ENCODE data around the gene SDR9C7. TPM values are rescaled to one million over a fixed set of nuclear protein-coding genes. Genes with fewer than 3 reads are reported as not detected.
"Not testable (repeated sequence)": the region's sequence is repeated elsewhere in the genome, so short reads cannot be mapped to it uniquely, and the experiment has no call there.

The SDR9C7 gene
- total RNA-seq, 1 experiment from 2014 or later, result not detected

DNA sequence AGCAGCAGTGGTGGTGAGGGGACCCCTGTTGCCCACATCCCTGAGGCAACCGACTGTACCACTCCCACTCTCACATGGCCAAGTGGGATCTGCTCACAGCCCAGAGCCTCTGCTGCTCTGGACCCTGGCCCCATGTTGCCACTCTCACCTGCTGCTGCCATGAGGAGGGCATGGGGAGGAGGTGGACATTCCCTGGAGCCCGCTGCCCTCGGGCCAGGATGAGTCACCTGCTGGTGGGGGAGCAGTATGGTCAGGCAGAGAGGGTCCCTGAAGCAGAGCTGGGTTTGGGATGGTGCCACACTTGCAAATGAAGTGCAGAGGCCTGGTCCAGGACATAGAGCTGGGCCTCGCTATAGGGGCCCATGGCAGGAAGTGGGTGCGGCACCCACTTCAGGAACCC is 26.1 kb downstream of the SDR9C7 start:
- Mint-ChIP-seq H3K27me3 (ENCODE audit: insufficient read depth, unreplicated experiment) (no peaks in the 10 kb centered on the region), H3K9me3 (ENCODE audit: unreplicated experiment) (peaks cover 17% of the 10 kb centered on the region), H3K4me1 (ENCODE audit: insufficient read depth, unreplicated experiment) (no peaks in the 10 kb centered on the region), H3K27ac (ENCODE audit: low read depth, unreplicated experiment) (no peak overlapping the region), H3K4me3 (ENCODE audit: unreplicated experiment) (no peak overlapping the region), H3K36me3 (ENCODE audit: insufficient read depth, unreplicated experiment) (no peaks in the 10 kb centered on the region)
- POLR2A ChIA-PET, result no interaction called here
- DNase-seq (ENCODE audit: unreplicated experiment), result no peak
- BruUV-seq (replicated peaks), result no TSS peak
- TF ChIP-seq, protein P1, sequence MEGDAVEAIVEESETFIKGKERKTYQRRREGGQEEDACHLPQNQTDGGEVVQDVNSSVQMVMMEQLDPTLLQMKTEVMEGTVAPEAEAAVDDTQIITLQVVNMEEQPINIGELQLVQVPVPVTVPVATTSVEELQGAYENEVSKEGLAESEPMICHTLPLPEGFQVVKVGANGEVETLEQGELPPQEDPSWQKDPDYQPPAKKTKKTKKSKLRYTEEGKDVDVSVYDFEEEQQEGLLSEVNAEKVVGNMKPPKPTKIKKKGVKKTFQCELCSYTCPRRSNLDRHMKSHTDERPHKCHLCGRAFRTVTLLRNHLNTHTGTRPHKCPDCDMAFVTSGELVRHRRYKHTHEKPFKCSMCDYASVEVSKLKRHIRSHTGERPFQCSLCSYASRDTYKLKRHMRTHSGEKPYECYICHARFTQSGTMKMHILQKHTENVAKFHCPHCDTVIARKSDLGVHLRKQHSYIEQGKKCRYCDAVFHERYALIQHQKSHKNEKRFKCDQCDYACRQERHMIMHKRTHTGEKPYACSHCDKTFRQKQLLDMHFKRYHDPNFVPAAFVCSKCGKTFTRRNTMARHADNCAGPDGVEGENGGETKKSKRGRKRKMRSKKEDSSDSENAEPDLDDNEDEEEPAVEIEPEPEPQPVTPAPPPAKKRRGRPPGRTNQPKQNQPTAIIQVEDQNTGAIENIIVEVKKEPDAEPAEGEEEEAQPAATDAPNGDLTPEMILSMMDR (IDR thresholded peaks at IDR 0.05; ENCODE audit: unreplicated experiment), result no peak
- intact Hi-C loops (cut with micrococcal nuclease), result no loop called here
- CTCF ChIA-PET, result no interaction called here

- H3K4me3 Mint-ChIP-seq (ENCODE audit: unreplicated experiment), result no peak overlapping the region
- H3K4me1 Mint-ChIP-seq (ENCODE audit: insufficient read depth, unreplicated experiment), result peaks cover 1% of the 10 kb centered on the region
- no peak overlapping the region for H3K27ac Mint-ChIP-seq (ENCODE audit: low read depth, unreplicated experiment)
- H3K36me3 Mint-ChIP-seq (ENCODE audit: insufficient read depth, unreplicated experiment), result no peaks in the 10 kb centered on the region
- peaks cover 12% of the 10 kb centered on the region for H3K9me3 Mint-ChIP-seq (ENCODE audit: unreplicated experiment)
- no peaks in the 10 kb centered on the region for H3K27me3 Mint-ChIP-seq (ENCODE audit: insufficient read depth, unreplicated experiment)
- ChIA-PET CTCF (no interaction called here), POLR2A (no interaction called here)
- intact Hi-C loops (cut with micrococcal nuclease), result no loop called here
- TF ChIP-seq, protein P1 (IDR thresholded peaks at IDR 0.05; ENCODE audit: unreplicated experiment), result no peak
- no TSS peak for BruUV-seq (replicated peaks)
- DNase-seq (ENCODE audit: unreplicated experiment), result no peak
These were observed 28.4 kb downstream of the SDR9C7 start for GRCh38 chr12:56905852-56906251.

- BruUV-seq (replicated peaks), result no TSS peak
- ChIA-PET CTCF (interaction anchor here (0.7 kb wide), 1 partner anchor 101 kb away, joined by 3 read pairs; no protein-coding TSS in a partner anchor), POLR2A (no interaction called here)
- Mint-ChIP-seq H3K9me3 (ENCODE audit: unreplicated experiment) (no peaks in the 10 kb centered on the region), H3K36me3 (ENCODE audit: insufficient read depth, unreplicated experiment) (no peaks in the 10 kb centered on the region), H3K4me3 (ENCODE audit: unreplicated experiment) (no peak overlapping the region), H3K4me1 (ENCODE audit: insufficient read depth, unreplicated experiment) (peaks cover 18% of the 10 kb centered on the region), H3K27me3 (ENCODE audit: insufficient read depth, unreplicated experiment) (no peaks in the 10 kb centered on the region), H3K27ac (ENCODE audit: low read depth, unreplicated experiment) (no peak overlapping the region)
- TF ChIP-seq, protein P1 (IDR thresholded peaks at IDR 0.05; ENCODE audit: unreplicated experiment), result no peak
- intact Hi-C loops (cut with micrococcal nuclease), result no loop called here
- no peak for DNase-seq (ENCODE audit: unreplicated experiment)
These were observed 30.8 kb downstream of the SDR9C7 start for GRCh38 chr12:56903374-56903773.

DNA sequence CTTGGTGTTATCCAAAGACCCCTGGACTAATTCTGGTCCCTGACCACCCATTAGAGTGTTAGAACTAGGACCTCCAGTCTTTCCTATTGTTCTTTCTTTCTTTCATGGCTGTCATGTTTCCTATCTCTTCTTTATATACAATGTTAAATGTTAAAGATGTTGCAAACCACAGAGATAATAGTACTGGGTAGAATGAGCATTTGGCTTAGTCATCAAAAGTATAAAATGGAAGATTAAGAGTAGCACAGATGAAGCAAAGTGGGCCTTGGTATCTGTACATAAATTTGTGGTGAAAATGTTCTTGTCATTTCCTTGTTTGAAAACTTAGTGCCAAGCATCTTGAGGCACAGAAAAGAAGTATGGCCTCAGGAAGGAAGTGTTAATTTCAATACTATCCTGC is 32.9 kb downstream of the SDR9C7 start:
- H3K4me3 Mint-ChIP-seq (ENCODE audit: unreplicated experiment); H3K27me3 Mint-ChIP-seq (ENCODE audit: insufficient read depth, unreplicated experiment); H3K9me3 Mint-ChIP-seq (ENCODE audit: unreplicated experiment); BruUV-seq (replicated peaks); DNase-seq (ENCODE audit: unreplicated experiment); intact Hi-C loops (cut with micrococcal nuclease); H3K36me3 Mint-ChIP-seq (ENCODE audit: insufficient read depth, unreplicated experiment); H3K27ac Mint-ChIP-seq (ENCODE audit: low read depth, unreplicated experiment): not testable (repeated sequence)
- ChIA-PET CTCF (interaction anchor here (1.2 kb wide), 1 partner anchor 143 kb away, joined by 9 read pairs; no protein-coding TSS in a partner anchor), POLR2A (interaction anchor here (0.8 kb wide), 1 partner anchor 176 kb away, joined by 4 read pairs; the partner anchor contains the start of gene NACA)
- peaks cover 38% of the 10 kb centered on the region for H3K4me1 Mint-ChIP-seq (ENCODE audit: insufficient read depth, unreplicated experiment)

DNA sequence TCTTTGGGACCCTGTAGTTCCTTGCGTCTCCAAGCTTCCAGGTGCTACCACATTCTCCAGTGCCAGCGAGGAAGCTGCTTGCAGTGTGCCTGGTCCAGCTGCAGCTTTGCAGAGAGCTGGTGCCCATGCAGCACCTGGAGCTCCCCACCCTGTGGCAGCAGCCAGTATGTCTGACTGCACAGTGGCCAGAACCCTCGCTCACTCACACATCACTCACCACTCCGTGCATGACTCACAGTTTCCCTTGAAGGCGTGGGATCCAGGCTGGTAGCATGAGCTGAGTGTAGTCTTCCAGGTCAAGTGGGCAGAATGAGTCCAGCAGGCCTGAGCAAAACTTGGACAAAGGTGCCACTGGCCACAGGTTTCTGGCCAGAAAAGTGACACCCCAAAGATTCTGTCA is 33.6 kb downstream of the SDR9C7 start:
- intact Hi-C loops (cut with micrococcal nuclease), result loop anchor here (1.0 kb wide), 1 partner anchor 87 kb away; no protein-coding TSS in a partner anchor
- no TSS peak for BruUV-seq (replicated peaks)
- Mint-ChIP-seq H3K4me3 (ENCODE audit: unreplicated experiment) (no peak overlapping the region), H3K36me3 (ENCODE audit: insufficient read depth, unreplicated experiment) (no peaks in the 10 kb centered on the region), H3K27ac (ENCODE audit: low read depth, unreplicated experiment) (peak overlapping the region; percentile 80), H3K4me1 (ENCODE audit: insufficient read depth, unreplicated experiment) (peaks cover 43% of the 10 kb centered on the region), H3K9me3 (ENCODE audit: unreplicated experiment) (no peaks in the 10 kb centered on the region), H3K27me3 (ENCODE audit: insufficient read depth, unreplicated experiment) (no peaks in the 10 kb centered on the region)
- DNase-seq (ENCODE audit: unreplicated experiment), result peak; percentile 97
- ChIA-PET POLR2A (interaction anchor here (0.7 to 1.0 kb wide), 3 partner anchors 16 to 87 kb away, joined by 3 to 7 read pairs (median 3); no protein-coding TSS in a partner anchor), CTCF (interaction anchor here (0.7 to 1.6 kb wide), 5 partner anchors 26 to 143 kb away, joined by 3 to 11 read pairs (median 5); partner anchors contain the start of gene SDR9C7)
- TF ChIP-seq, protein P1 (IDR thresholded peaks at IDR 0.05; ENCODE audit: unreplicated experiment), result no peak
